Fibroblast of mammary gland (primary cell): ENCODE measurements around the gene SNX15.
"Not testable (repeated sequence)": the region's sequence is repeated elsewhere in the genome, so short reads cannot be mapped to it uniquely, and the experiment has no call there.

ENCODE experiments used
- DNase-seq: peaks from one replicate; pipeline ENCODE4 v3.0.0-alpha.2; 2010; ENCODE audit warnings: low read depth
- H3K4me3 ChIP-seq: 2 replicates; pipeline ENCODE4 v1.5.1; 2011; ENCODE audit warnings: low read depth, mild to moderate bottlenecking, low read length, moderate library complexity; ENCODE audit not compliant: control insufficient read depth
- TF ChIP-seq, protein P1 (sequence below): conservative IDR thresholded peaks from 2 replicates; pipeline ENCODE4 v1.5.1; 2011; ENCODE audit warnings: low read depth, low read length, inconsistent platforms; ENCODE audit not compliant: control insufficient read depth, insufficient read depth

Gene SNX15, protein sequence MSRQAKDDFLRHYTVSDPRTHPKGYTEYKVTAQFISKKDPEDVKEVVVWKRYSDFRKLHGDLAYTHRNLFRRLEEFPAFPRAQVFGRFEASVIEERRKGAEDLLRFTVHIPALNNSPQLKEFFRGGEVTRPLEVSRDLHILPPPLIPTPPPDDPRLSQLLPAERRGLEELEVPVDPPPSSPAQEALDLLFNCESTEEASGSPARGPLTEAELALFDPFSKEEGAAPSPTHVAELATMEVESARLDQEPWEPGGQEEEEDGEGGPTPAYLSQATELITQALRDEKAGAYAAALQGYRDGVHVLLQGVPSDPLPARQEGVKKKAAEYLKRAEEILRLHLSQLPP

DNA sequence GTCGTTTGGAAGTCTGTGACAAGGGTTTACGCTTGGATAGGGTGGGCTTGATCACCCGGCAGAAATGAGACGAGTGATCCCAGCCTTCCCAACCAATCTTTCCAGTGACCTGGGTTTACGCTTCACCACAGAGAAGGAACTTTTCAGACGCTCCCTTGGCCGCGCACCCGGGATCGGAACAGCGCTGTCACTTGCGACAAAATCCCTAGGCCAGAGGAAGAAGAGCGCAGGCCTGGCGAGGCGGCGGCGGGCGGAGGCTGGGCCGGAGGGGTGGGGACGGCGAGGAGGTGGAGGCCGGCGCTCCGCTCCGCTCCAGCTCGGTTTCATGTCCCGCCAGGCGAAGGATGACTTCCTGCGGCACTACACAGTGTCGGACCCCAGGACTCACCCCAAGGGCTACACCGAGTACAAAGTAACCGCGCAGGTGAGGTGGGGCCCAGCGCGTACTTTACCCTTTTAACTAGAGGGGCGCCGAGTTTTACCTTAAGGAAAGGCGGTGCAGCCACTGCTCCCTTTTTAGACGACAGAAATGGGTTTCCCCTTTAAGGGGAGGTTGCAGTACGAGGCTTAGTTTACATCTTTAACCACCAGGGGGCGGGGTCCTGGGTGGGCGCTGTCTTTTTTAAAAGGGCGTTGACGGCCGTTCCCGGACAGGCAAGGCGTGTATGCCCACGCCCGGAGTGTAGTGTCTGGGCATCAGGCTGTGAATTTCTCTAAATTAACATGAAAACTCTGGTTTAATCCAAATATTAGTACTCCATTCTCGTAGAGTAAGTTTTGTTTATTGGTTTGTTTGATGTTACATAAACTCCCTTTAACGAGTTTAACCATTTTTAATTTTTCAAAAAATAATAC is at the start of gene SNX15:
TSS of gene SNX15 (plus strand) at position 227 of the 855 bp plus-strand sequence. CDS start at position 326, 99 bp downstream.
- TF ChIP-seq, protein P1, sequence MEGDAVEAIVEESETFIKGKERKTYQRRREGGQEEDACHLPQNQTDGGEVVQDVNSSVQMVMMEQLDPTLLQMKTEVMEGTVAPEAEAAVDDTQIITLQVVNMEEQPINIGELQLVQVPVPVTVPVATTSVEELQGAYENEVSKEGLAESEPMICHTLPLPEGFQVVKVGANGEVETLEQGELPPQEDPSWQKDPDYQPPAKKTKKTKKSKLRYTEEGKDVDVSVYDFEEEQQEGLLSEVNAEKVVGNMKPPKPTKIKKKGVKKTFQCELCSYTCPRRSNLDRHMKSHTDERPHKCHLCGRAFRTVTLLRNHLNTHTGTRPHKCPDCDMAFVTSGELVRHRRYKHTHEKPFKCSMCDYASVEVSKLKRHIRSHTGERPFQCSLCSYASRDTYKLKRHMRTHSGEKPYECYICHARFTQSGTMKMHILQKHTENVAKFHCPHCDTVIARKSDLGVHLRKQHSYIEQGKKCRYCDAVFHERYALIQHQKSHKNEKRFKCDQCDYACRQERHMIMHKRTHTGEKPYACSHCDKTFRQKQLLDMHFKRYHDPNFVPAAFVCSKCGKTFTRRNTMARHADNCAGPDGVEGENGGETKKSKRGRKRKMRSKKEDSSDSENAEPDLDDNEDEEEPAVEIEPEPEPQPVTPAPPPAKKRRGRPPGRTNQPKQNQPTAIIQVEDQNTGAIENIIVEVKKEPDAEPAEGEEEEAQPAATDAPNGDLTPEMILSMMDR = peak; percentile 61
- H3K4me3 ChIP-seq = peak within 1 kb of the TSS; percentile 70
- peak; percentile 95 for DNase-seq

DNA sequence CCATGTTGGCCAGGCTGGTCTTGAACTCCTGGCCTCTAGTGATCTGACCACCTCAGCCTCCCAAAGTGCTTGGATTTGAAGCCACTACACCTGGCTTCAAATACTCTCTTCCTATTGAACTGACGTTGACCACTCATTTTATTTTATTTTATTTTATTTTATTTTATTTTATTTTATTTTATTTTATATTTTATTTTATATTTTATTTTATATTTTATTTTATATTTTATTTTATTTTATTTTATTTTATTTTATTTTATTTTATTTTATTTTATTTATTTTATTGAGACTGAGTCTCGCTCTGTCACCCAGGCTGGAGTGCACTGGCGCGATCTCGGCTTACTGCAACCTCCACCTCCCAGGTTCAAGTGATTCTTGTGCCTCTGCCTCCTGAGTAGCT is 43.9 kb upstream of the SNX15 start:
- DNase-seq = not testable (repeated sequence)

GRCh38 chr11:64987998-64988854 is 39.0 kb upstream of the SNX15 start:
- DNase-seq = no peak
- H3K4me3 ChIP-seq = no peak overlapping the region
- TF ChIP-seq, protein P1 = no peak

More for the DNA sequence above, 43.9 kb upstream of the SNX15 start:
- not testable (repeated sequence) for H3K4me3 ChIP-seq

- no peak overlapping the region for H3K4me3 ChIP-seq
- TF ChIP-seq, protein P1 = no peak
- no peak for DNase-seq
These were observed 37.8 kb upstream of the SNX15 start for GRCh38 chr11:64989416-64989815.

DNA sequence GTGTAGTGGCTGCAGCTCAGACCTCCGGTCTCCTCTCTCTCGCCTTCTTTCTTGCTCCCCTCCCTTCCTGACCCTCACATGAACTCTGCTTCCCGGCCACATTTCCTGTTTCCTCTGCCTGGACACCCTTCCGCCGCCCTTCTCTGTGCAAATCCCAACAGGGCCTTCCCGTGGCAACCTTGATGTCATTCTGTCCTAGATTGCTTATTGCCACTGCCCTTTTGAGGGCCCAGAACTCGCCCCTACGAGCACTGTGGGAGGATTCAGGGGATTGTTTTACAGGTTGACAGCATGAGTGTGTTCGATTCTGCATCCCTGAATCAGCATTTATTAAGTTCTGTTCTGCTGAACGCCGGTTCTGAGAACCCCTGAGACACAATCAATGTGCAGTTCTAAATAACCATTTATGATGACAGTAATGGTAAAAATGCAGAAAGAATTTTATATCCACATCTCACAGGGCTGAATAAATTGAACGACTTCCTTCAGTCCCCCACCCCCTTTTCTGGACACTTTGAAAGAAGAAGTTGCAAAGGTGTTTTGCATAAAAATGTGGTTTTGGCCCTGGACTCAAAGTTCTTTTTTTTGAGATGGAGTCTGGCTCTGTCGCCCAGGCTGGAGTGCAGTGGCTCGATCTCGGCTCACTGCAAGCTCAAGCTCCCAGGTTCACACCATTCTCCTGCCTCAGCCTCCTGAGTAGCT is 36.9 kb upstream of the SNX15 start:
- DNase-seq = peak; percentile 4
- H3K4me3 ChIP-seq = no peak overlapping the region
- TF ChIP-seq, protein P1 = no peak

DNA sequence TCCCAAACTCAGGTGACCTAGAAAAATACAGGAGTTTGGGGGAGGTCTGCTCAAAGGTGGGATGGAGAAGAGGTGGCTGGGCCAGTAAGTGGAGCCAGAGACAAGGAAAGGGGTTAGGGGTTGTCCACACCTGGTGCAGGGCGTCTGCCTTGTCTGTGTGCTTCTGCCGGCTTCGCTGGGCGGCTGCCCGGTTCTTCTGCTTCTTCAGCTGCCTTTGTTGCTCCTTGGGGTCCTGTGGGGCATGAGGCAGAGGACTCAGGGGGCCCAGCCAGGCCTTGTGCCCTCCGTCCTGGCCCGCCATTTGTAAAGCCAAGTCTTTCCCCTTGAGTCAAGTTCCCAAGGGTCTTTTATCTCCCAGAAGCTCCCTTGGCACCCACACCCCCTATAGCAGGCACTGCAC is 32.9 kb upstream of the SNX15 start:
- TF ChIP-seq, protein P1 = no peak
- no peak overlapping the region for H3K4me3 ChIP-seq
- no peak for DNase-seq
